DMS153 (cell line): ENCODE data around the gene DNAH17.

Source experiments
- DNase-seq: peaks from one replicate; lab custom pipeline; 2025; lab: John Stamatoyannopoulos, UW

The DNAH17 gene

DNA sequence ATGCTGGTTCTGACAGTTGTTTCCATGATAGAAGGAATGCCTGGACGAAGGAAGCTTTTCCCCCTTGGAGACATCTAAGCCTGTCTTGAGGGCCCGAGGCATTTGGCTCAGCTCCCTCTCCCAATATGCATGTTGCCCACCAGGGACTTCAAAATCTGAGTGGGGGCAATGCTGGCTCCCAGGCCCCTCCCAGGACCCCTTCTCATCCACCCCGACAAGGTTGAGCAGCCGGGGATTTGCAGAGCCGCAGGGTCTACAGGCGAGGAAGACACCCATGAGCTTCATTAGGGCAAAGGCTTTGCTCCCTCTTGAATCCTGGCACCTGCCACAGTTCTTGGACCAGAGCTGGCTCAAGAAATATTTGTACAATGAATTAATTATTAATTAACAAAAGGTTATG, 25.1 kb upstream of the DNAH17 start:
- no peak for DNase-seq

DNA sequence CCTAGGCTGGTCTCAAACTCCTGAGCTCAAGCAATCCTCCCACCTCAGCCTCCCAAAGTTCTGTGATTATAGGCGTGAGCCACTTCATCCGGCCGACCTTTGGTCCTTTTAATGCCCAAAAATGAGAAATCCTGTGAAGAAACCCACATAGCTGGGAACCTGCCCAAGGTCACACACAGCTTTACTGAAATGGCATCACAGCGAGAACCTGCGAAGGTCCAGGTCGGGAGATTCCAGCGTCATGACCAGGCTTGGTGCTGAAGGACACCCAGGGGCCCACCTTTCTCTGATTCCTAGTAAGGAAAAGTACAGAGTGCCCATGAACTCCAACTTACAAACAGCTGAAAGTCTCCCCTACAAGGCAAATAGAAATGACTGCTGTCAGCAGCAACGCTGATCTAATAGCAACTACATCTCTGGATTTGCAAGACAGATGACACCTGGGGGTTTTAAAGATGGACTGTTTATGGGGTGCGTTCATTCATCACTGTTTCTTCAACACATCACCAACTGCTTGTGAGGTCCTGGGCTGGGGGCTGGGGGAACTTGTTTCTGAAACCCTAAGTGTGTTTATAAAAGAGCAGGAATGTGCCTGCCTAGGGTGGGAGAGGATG, 24.5 kb upstream of the DNAH17 start:
- no peak for DNase-seq

DNA sequence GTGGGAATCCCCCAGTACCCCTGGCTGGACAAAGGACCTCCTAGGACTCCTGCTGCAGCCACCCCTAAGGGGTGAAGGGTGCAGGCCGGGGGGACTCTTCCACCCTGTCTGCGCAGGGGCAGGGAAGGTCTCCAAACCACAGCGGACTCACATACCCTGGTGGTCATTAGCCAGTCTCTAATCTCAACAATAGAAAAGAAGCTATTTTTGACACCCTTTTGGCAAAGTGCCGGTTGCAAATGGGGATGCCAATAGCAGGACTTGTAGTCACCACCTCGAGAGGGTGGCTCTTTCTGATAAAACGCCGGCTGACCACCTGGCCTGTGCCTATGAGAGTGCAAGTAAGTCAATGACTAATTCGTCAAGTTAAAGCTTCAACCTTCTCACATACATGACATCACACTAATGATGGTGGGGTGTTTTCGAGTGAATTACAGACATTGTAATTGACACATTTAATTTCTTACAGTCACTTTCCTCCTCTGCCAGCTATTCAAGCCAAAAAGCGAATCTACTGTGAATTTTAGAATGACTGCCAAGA, 23.1 kb upstream of the DNAH17 start:
- DNase-seq, result no peak

DNA sequence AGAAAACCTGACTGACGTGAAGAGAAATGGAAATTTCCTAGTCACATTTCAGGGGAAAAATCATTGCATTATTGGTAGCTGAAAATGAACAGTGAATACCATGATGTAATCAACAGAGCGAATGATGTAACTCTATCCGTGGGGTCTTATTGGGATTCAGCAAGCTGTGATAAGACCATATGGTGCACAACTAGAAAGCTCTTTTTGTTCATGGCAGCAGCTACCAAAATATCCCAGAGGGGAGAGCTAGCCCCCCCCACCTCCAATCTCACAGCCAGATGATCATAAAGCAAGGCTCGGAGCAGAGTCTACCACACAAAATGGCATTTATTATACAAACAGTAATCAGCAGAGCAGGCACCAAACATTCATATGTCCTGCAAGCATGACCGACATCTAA, 22.2 kb upstream of the DNAH17 start:
- no peak for DNase-seq

DNA sequence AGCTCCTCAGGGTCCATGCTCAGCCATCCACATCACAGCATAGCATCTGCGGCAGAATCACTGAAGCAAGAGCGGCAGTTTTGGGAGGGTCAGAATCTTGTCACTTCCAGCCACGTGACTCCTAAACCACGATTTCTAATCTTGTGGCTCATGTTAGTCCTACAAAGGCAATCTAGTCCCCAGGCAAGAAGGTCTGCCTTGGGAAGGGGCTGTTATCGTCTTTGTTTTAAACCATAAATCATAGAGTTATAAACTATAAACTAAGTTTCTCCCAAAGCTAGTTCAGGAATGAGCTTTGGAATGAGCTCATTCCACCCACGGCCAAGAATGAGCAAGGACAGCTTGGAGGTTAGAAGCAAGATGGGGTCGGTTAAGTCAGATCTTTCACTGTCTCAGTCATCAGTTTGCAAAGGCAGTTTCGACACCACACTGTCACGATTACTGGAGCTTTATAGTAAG, 20.8 kb upstream of the DNAH17 start:
- no peak for DNase-seq

DNA sequence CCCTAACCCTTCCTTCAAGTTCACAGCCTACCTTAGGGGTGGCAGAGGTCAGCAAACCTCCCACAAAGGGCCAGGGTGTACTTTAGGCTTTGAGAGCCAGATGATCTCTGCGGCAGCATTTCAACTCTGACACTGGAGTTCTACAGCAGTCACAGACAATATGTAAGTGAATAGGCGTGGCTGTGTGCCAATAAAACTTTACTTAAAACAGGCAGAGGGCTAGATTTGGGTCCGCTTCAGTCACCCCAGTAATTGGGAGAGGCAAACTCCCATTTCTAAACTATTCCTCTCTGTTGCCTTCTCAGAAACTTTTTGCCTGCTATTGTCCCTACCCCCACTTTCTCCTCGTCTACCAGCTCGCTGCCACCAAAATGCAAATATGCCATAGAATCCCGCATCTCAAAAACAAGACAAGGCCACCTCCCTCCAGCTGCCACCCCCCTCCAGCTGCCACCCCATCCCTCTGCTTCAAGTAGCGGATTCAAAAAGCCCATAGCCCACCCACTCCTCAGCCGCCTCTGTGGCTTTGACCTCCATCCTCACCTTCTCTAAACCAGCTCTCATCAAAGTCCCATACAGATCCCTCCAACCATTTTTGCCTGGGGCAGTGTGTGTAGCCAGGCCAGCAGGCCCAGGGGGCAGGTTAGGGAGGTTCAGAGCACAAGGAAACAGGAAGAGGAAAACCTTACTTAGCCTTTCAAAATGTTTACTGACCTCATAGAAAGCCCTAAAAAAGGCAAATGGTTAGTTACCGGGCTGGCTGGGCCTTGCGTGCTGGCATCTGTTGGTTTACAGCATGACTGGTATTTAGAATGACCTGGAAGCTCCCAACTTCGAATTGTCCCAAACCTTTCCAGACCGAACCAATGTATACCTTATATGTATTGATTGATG, 19.9 kb upstream of the DNAH17 start:
- no peak for DNase-seq

DNA sequence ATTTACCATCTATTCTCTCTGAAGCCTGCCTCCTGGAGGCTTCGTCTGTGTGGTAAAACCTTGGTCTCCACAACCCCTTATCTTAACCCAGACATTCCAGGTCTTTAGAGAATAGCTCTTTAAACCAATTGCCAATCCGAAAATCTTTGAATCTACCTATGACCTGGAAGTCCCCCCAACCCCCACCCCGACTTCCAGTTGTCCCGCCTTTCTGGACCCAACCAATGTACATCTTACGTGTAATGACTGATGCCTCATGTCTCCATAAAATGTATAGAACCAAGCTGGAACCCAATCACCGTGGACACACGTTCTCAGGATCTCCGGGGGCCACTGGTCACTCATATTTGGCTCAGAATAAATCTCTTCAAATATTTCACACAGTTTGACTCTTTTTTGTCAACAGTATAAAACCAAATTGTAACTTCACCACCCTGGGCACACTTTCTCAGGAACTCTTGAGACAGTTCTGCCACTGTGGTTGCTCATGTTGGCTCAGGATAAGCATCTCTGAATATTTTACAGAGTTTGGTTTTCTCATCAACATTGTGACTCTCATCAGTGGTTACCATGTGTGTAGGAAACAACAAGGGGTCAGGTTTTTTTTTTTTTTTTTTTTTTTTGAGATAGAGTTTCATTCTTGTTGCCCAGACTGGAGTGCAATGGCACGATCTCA, 18.1 kb upstream of the DNAH17 start:
- DNase-seq, result no peak

DNA sequence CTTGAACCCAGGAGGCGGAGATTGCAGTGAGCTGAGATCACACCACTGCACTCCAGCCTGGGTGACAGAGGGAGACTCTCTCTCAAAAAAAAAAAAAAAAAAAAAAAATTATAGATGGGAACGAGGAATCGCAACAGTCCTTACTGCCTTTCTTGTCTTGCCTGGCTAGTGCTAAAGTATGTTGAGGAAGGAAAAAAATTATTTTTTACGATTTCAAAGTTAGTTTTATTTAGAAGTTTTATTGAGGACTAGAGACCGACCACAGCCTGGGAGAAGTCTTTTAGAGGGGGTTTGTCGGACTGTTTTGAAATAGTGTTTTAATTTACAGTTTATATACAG, 15.8 kb upstream of the DNAH17 start:
- DNase-seq, result no peak

DNA sequence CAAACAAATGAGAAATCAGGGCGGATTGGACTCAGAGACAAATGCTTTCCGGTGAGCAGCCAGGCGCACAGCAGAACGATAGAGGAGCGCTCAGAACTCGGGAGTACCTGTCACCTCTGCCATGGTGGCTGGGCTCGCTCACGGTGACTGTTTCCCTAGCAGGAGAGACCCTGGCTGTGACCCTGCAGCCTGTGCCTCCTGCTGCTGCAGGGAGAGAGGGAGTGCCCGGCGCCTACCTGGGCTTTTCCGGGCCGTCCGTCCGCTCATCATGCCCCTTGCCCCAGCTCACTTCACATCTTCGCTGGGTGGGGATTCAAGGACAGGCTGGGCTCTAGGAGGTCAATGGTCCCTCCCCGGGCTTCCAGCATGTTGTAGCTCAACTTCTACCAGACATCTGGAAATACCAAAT, 14.1 kb upstream of the DNAH17 start:
- DNase-seq, result no peak

DNA sequence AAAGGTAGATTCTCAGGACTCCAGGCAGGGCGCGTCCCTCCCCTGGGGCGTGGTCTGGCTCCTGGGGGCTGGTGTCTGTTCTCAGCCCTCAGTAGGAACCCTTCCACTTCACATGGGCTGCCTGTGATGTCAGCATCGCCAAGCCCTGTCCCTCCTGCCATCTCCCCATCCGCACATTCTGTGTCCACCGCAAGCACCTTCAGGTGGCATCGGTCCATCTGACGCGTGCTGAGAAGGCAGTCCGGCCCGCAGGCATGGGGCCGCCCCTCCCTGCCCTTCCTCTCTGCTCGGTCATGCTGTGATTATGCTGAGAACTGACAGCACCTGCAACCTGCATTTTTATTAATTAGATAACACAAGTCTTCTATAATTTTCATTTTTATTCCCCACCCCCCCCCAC, 12.7 kb upstream of the DNAH17 start:
- DNase-seq, result no peak

DNA sequence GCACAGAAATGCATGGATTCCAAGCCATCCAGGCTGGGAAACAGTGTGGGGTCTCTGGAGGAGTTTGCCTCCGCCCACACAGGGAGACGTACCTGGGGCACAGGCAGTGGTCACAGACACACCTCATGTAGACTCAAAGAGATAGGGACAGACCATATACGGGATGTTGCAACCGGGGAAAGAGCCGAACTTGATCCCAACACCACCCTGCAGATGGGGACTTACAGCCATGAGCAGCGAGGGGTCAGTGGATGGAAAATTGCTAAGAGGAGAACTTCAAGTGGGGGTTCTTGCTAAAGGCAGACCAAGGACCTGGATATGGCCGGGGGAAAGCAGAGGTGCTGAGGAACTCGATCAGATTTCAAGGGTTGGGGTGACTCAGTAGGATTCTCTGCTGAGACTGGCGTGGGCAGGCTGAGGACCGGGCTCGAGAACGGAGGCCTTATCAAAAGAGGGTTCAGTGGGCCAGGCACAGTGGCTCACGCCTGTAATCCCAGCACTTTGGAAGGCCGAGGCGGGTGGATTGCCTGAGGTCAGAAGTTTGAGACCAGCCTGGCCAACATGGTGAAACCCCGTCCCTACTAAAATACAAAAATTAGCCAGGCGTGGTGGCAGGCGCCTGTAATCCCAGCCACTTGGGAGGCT, 12.0 kb upstream of the DNAH17 start:
- DNase-seq, result no peak

DNA sequence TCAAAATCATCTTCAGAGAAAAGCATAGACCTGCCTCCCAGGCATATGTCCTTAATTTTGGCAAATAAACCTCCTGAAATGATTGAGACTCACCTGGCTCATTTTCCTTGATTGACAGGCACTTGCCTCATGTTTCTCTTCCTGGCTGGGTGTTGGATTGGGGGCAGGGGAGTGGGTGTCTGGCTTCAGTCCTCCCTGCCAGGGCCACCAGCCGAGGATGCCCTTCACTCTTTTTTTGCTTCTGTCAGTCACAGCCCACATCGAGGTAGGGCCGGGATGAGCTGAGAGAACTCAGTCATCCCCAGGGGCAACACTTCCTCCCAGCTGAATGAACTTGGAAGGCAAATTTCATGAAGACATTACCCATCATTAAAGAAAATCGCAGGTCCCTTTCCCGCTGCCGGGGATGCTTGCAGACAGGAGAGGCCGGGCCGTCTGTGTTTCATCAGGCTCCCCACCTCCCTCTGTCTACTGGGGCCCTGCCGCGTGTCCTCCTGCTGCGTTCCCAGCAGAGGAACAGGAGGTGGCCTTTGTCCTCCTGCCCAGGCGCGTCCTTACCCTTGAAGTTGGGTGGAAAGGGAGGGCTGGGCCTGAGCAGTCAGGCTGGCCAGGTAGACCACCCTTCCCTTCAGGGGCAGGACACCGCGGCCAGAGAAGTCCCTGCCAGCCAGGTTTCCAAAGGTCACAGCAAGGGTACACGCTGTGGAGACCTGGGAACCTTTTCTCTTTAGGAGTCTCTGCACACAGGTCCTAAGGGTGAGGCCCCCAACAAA, 11.2 kb upstream of the DNAH17 start:
- no peak for DNase-seq

DNA sequence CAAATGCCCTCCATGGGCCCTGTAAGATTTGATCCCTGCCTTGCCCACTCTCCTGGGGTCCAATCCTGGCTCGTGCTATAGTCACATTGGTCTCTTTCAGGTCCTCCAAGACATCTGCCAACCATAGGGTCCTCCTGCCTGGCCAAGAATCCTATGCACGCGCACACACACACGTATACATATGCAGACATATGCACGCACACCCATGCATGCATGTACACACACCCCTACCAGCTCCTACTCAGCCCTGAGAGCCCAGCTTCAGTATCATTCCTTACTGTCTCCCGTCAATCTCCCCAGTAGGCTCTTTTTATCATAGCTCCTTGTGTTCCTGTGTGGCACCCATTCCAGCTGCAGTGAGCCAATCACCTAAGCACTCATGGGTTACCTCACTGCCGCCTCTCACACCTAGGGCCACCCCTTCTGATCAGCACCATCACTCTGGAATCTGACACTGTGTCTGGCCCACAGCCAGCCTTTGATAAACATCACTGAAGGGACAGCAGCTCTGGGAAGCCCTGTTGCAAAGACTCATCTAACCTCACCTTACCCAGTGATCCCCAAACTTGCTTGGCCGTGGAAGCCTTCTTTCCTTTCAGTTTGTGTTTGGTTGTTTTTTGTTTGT, 7.9 kb upstream of the DNAH17 start:
- peak; percentile 5 for DNase-seq

DNA sequence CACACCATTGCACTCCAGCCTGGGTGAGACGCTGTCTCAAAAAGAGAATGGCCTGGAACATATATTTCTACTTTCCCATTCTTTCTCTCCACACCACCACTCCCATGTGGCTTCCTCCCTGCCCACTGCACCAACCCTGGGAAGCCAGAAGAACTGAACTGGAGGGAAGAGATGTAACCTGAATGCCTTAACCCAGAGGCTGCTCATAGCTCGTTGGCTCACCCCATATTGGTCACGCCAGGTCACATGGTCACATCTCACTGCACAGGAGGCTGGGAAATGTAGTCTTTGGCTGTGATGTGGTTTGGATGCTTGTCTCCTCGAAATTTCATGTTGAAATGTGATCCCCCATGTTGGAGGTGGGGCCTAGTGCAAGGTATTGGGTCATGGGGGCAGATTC, 5.9 kb upstream of the DNAH17 start:
- no peak for DNase-seq

DNA sequence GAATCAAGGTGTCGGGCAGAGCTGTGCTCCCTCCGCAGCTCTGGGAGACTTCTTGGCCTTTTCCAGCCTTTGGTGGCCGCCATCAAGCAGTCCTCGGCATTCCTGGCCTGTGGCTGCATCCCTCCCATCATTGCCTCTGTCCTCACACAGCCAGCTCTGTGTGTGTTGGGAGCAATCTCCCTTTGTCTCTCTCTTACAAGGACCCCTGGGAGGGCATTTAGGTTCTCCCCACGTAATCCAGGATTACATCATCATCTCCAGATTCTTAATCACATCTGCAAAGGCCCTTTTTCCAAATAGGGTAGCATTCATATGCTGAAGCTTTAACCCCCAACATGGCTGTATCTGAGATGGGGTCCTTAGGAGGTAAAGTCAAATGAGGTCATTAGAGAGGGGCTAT, 4.1 kb upstream of the DNAH17 start:
- DNase-seq, result no peak

DNA sequence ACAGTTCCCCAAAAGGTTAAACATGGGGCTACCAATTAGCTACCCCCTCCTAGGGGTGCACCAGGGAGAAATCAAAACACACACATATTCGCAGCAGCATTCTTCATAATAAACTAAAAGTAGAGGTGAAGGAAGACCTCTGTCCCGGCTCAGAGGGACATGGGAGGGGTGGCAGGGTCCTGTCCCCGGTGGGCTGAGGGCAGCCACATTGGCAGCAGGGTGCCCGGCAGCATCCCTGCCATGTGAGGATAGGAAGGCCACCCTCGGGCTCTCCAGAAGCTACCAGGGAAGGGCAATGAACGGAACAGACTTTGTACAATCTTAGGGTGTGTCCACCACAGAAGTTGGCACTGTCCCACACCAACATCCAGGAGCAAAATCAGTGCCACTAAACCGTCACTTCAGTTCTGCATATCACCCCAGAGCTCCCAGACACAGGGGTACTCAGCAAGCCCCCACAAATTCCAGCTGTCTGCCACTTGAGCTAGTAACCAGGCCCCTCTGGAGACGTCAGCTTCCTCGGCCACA, 3.1 kb upstream of the DNAH17 start:
- DNase-seq, result no peak

DNA sequence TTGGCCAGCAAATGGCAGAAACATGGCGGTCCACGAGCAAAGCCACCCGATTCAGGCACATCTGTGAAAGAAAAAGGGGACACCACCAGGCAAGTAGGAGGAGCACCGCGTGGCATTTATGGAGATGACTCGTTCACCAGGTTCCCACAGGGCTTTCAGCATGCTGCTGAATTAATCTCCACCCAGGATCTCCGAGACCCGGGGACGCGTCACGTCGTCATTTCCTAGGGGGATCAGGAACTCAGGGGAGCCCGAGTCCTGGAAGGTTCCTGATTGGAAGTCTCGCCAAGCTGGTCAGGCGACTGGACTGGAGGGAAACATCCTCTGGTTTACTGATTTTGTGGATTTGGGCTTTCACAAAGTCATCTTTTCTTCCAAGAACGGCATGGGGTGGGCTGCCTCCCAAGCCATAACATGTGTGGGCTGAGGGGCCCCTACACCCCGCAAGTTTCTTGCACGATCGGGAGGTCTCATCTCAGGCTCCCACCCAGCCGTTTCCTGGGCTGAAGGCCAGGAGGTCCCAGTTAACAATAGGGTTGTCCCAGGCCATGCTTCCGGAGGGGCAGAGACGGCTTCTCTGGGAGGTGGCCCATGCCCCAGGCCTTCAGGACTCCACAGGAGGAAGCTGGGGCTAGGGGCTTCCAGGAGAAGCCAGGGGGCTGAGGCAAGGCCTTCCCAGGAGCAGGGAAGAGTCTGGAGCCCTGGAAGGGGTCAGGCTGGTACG, 645 bp downstream of the DNAH17 start:
- DNase-seq, result no peak

DNA sequence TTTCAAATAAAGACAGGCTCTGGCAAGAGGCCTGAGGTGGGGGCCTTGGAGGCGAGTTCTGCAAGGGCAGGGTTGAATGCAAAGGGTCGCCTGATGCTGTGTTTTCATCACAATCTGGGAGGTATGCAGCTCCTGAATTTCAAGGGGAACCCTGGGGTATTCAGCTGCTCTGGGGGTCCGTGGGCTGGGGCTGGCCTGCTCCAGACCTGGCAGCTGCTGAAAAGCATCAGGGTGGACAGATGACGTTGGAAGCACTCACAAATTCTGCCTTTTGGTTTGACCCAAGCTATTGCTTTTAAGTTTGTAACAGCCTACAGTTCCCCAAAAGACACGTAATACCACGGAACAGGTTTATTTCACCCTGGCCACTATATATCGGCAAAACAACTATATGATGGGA, 1.3 kb downstream of the DNAH17 start:
- no peak for DNase-seq

DNA sequence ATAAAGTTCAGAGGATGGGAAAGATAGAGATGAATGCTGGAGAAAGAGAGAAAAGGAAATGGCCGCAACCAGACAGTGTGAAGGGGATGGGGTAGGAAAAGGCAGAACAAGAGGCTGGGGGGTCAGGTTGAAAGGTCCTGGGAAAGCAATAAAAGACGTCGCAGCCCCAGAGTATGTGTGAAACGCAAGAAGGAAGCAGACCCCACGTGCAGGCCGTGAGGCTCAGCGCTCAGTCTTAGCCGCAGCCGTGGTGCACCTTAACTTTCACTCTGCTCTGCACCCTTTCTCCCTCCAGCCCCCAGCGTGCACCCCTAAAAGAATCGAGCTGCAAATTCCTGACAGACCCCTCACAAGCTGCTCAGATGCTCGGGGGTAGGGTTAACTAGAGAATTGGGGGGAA, 1.9 kb downstream of the DNAH17 start:
- no peak for DNase-seq

DNA sequence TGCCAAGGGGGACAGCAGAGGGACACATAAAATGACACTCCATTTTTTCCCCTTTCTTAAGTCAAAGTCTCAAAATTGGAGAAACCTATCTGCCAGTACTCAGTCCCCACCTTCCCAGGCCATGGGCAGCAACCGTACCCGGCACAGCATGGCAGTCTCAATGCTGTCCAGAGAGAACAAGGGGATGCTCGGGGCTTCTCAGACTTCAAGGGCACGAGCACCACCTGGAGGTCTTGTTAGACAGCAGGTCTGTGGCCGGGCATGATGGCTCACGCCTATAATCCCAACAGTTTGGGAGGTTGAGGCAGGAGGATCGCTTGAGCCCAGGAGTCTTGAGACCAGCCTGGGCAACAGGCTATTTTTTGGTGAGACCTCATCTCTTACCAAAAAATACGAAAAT, 3.2 kb downstream of the DNAH17 start:
- peak; percentile 35 for DNase-seq
